PC-9 (cell line): ENCODE data around the gene ITGB6.

Source experiments
- CTCF ChIP-seq: fragments of 200-600 bp; sonication (generic); conservative IDR thresholded peaks from 2 replicates; pipeline ENCODE4 v1.6.1; 2017; ENCODE audit warnings: mixed run types, antibody characterized with exemption, mild to moderate bottlenecking, moderate library complexity
- EZH2 ChIP-seq: fragments of 200-600 bp; sonication (generic); IDR thresholded peaks from 2 replicates; pipeline ENCODE4 v1.8.0; 2017; ENCODE audit warnings: antibody characterized with exemption, low read depth

GRCh38 chr2:160200921-160201320 lies 849 bp upstream of the ITGB6 start:
- no peak for TF ChIP-seq EZH2
- no peak for TF ChIP-seq CTCF
